Tibial nerve (tissue), 4 donors: Measurements from ENCODE around the gene PPP1R12A.

Experiments
- CTCF ChIP-seq, 5 experiments: fragments of 200-600 bp in 3 of 5; fragments of 450-650 bp in 2 of 5; sonication (generic) in 3 of 5; IDR thresholded peaks; one replicate each; pipeline ENCODE4 v1.5.1; 2016 to 2019; ENCODE audit warnings: antibody characterized with exemption in 5 of 5, mild to moderate bottlenecking in 3 of 5, moderate library complexity in 2 of 5
- EP300 ChIP-seq, 2 donors: sonication (generic); formaldehyde crosslinking; IDR thresholded peaks; one replicate each; pipeline ENCODE4 v1.6.1; 2017; ENCODE audit warnings: antibody characterized with exemption in 2 of 2, mild to moderate bottlenecking in 1 of 2

- TF ChIP-seq EP300 (IDR thresholded peaks at IDR 0.05), result no peak
- TF ChIP-seq CTCF (IDR thresholded peaks at IDR 0.05), result no peak
These were observed 29.3 kb upstream of the PPP1R12A start for GRCh38 chr12:79964100-79964627.
